ENCODE data around the gene EHMT1.

Gene EHMT1

DNA sequence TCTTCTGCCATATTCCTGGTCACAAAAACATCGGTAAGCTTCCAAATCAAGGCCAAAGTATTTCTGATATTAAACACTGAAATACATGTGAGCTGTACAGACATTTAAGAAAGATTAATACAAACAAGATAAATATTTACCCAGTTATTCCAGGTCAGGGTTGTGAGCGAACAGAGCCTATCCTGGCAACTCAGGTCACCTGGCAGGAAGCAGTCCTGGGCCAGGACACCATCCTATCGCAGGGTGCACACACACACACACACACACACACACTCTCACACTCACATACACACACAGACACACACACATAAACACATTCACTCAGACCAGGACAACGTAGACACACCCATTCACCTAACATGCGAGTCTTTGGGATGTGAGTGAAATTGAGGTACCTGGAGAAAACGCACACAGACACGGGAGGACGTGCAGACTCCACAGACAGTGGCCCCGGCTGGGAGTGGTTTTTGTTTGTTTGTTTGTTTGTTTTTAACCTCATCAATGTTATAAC lies 176.4 kb downstream of the EHMT1 start:
- no peak for DNase-seq
- CTCF ChIA-PET, result no interaction called here
- no peaks in the 10 kb centered on the region for H3K9me3 Mint-ChIP-seq
- peaks cover 64% of the 10 kb centered on the region for H3K36me3 Mint-ChIP-seq
- H3K27me3 Mint-ChIP-seq, result no peaks in the 10 kb centered on the region
- H3K27ac Mint-ChIP-seq, result no peak overlapping the region
- no peaks in the 10 kb centered on the region for H3K4me1 Mint-ChIP-seq
- no peak overlapping the region for H3K4me3 Mint-ChIP-seq

GRCh38 chr9:137797206-137798120 lies 178.7 kb downstream of the EHMT1 start:
- CTCF ChIA-PET, result no interaction called here
- H3K4me1 Mint-ChIP-seq, result no peaks in the 10 kb centered on the region
- peaks cover 64% of the 10 kb centered on the region for H3K36me3 Mint-ChIP-seq
- DNase-seq, result no peak
- H3K27ac Mint-ChIP-seq, result no peak overlapping the region
- H3K4me3 Mint-ChIP-seq, result no peak overlapping the region
- H3K27me3 Mint-ChIP-seq, result no peaks in the 10 kb centered on the region
- H3K9me3 Mint-ChIP-seq, result no peaks in the 10 kb centered on the region

- no peaks in the 10 kb centered on the region for H3K4me1 Mint-ChIP-seq
- no peak overlapping the region for H3K27ac Mint-ChIP-seq
- H3K9me3 Mint-ChIP-seq, result no peaks in the 10 kb centered on the region
- H3K36me3 Mint-ChIP-seq, result peaks cover 62% of the 10 kb centered on the region
- H3K4me3 Mint-ChIP-seq, result no peak overlapping the region
- no peak for DNase-seq
- CTCF ChIA-PET, result no interaction called here
- H3K27me3 Mint-ChIP-seq, result no peaks in the 10 kb centered on the region
Observed at GRCh38 chr9:137798142-137798541, 179.3 kb downstream of the EHMT1 start.

DNA sequence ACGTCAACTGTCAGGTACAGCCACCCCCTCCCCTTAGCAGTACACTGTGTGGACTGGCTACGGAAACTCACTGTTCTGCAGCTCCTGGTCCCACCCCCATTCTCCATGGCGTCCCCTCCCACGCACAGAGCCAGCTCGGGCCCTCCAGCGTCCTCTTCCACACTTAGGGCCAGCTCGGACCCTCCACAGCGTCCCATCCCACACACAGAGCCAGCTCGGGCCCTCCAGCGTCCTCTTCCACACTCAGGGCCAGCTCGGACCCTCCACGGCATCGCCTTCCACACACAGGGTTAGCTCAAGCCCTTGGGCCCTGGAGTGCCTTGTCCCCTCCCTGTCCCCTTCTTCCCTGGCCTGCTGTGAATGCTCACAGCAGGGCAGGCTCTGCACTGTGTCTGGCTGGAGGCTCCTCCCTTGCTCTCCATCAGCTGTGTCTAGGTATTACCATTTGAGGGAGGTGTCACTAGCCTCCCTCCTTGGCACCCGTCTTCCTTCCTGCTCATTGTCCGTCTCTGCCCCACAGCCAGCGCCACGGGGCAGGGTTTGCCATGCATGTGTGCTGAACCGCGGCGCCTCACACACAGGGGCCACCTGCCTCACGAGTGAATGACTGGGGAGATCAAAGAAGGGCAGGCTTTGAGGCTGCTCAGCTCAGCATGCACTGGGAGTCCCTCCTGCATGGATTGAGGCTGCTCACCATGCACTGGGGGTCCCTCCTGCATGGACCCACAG lies 180.3 kb downstream of the EHMT1 start:
- H3K27ac Mint-ChIP-seq, result no peak overlapping the region
- CTCF ChIA-PET, result no interaction called here

GRCh38 chr9:137799630-137799983 lies 180.8 kb downstream of the EHMT1 start:
- no peak overlapping the region for H3K27ac Mint-ChIP-seq
- H3K36me3 Mint-ChIP-seq, result peaks cover 67% of the 10 kb centered on the region
- no peaks in the 10 kb centered on the region for H3K27me3 Mint-ChIP-seq
- no peaks in the 10 kb centered on the region for H3K4me1 Mint-ChIP-seq
- no peaks in the 10 kb centered on the region for H3K9me3 Mint-ChIP-seq
- DNase-seq, result no peak
- H3K4me3 Mint-ChIP-seq, result no peak overlapping the region
- CTCF ChIA-PET, result no interaction called here

More for the DNA sequence above, 180.3 kb downstream of the EHMT1 start:
- Mint-ChIP-seq H3K4me1 (no peaks in the 10 kb centered on the region), H3K36me3 (peaks cover 63% of the 10 kb centered on the region), H3K9me3 (no peaks in the 10 kb centered on the region), H3K4me3 (no peak overlapping the region), H3K27me3 (no peaks in the 10 kb centered on the region)
- DNase-seq, result no peak

GRCh38 chr9:137800196-137801022 lies 181.6 kb downstream of the EHMT1 start:
- H3K4me3 Mint-ChIP-seq, result no peak overlapping the region
- no peaks in the 10 kb centered on the region for H3K4me1 Mint-ChIP-seq
- no peaks in the 10 kb centered on the region for H3K27me3 Mint-ChIP-seq
- CTCF ChIA-PET, result no interaction called here
- DNase-seq, result no peak
- peaks cover 69% of the 10 kb centered on the region for H3K36me3 Mint-ChIP-seq
- H3K9me3 Mint-ChIP-seq, result no peaks in the 10 kb centered on the region
- H3K27ac Mint-ChIP-seq, result no peak overlapping the region

DNA sequence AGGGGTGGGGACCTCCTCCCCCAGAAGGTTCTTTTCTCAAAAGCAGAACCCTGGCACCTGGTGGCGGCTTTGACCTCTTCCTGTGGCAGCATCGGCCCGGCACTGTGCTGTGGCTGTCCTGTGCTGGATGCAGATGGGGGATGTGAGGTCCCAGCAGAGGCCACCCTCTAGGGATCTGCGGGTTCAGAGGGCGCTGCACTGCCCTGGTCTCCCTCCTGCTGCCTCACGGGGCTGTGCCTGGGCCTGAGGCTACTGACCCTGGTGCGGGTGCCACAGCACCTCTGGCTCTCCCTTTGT lies 182.2 kb downstream of the EHMT1 start:
- no peaks in the 10 kb centered on the region for H3K9me3 Mint-ChIP-seq
- H3K36me3 Mint-ChIP-seq, result peaks cover 65% of the 10 kb centered on the region
- no peaks in the 10 kb centered on the region for H3K27me3 Mint-ChIP-seq
- H3K4me3 Mint-ChIP-seq, result no peak overlapping the region
- H3K27ac Mint-ChIP-seq, result no peak overlapping the region
- DNase-seq, result no peak
- H3K4me1 Mint-ChIP-seq, result no peaks in the 10 kb centered on the region
- CTCF ChIA-PET, result no interaction called here

DNA sequence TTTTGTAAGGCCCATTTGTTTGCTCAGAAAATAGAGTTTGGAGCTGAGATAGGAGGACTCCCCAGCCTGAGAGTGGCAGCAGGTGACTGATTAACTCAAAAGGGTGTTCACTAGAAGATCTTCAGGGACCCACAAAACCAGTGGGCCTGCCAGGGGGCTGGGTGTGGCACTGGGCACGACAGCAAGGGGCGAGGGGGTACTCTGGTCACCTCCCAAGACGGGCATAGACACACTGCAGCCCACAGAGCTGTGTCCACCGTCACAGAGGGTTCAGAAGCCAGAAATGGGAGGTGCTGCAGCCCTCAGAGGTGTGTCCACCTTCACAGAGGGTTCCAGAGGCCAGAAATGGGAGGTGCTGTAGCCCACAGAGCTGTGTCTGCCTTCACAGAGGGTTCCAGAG lies 183.2 kb downstream of the EHMT1 start:
- Mint-ChIP-seq H3K27ac (no peak overlapping the region), H3K27me3 (no peaks in the 10 kb centered on the region), H3K4me1 (no peaks in the 10 kb centered on the region), H3K9me3 (no peaks in the 10 kb centered on the region), H3K36me3 (peaks cover 68% of the 10 kb centered on the region), H3K4me3 (no peak overlapping the region)
- no peak for DNase-seq
- CTCF ChIA-PET, result no interaction called here

GRCh38 chr9:137802521-137803243 lies 183.9 kb downstream of the EHMT1 start:
- Mint-ChIP-seq H3K9me3 (no peaks in the 10 kb centered on the region), H3K4me1 (peaks cover 4% of the 10 kb centered on the region), H3K36me3 (peaks cover 64% of the 10 kb centered on the region), H3K4me3 (no peak overlapping the region), H3K27me3 (no peaks in the 10 kb centered on the region), H3K27ac (no peak overlapping the region)
- CTCF ChIA-PET, result no interaction called here
- no peak for DNase-seq

DNA sequence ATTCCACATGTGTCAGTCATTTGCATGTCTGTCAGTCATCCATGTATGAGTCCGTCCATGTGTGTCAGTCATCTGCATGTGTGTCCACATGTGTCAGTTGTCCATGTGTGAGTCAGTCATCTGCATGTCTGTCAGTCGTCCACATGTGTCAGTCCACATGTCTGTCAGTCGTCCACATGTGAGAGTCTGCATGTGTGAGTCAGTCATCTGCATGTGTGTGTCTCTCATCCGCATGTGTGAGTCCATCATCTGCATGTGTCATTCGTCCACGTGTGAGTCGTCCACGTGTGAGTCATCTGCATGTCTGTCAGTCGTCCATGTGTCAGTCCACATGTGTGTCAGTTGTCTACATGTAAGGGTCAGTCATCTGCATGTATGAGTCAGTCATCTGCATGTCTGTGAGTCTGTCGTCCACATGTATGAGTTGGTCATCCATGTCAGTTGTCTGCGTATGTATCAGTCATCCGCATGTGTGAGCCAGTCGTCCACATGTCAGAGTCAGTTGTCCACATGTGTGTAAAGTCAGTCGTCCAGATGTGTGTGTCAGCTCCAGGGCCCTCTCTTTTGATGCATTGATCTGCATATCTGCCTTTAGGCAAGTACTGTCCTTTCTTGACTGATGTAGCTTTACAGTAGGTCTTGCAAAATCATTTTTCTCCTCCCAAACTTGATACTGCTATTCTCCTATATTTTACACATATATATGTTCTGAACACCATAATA lies 186.3 kb downstream of the EHMT1 start:
- H3K4me1 Mint-ChIP-seq, result peaks cover 11% of the 10 kb centered on the region
- DNase-seq, result no peak
- H3K27ac Mint-ChIP-seq, result no peak overlapping the region
- no peak overlapping the region for H3K4me3 Mint-ChIP-seq
- H3K9me3 Mint-ChIP-seq, result no peaks in the 10 kb centered on the region
- H3K36me3 Mint-ChIP-seq, result peaks cover 53% of the 10 kb centered on the region
- CTCF ChIA-PET, result no interaction called here
- no peaks in the 10 kb centered on the region for H3K27me3 Mint-ChIP-seq

- peaks cover 39% of the 10 kb centered on the region for H3K36me3 Mint-ChIP-seq
- no peak overlapping the region for H3K4me3 Mint-ChIP-seq
- H3K9me3 Mint-ChIP-seq, result no peaks in the 10 kb centered on the region
- H3K4me1 Mint-ChIP-seq, result peaks cover 11% of the 10 kb centered on the region
- DNase-seq, result peak; percentile 27
- CTCF ChIA-PET, result no interaction called here
- no peak overlapping the region for H3K27ac Mint-ChIP-seq
- no peaks in the 10 kb centered on the region for H3K27me3 Mint-ChIP-seq
Observed at GRCh38 chr9:137807721-137808703, 189.2 kb downstream of the EHMT1 start.

DNA sequence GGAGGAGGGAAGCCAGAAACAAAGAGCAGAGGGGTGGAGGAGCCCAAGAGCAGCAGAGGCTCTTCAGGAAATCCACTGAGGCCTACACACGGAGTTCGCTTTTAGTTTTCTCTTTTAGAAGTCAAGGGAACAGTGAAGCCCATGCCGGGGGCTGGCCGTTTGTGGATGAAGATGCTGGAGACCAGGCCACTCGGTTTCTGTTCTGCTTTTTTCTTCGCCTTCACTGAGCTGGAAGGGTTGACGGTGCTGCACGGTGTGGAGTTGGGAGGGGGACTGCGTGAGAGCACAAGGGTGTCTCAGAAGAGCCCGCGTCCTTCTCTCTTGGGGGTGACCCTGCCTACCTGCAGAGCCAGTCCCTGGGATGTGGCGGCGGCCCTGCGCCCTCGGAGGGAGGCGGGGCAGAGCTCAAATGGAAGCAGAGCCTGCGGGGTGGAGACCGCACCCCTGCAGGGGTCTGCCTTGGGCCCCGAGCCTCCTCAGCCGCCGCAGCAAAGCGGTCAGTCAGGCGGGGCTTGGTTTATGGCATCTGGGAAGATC lies 190.3 kb downstream of the EHMT1 start:
- Mint-ChIP-seq H3K27ac (no peak overlapping the region), H3K4me1 (peaks cover 11% of the 10 kb centered on the region), H3K36me3 (peaks cover 33% of the 10 kb centered on the region), H3K4me3 (no peak overlapping the region), H3K27me3 (no peaks in the 10 kb centered on the region), H3K9me3 (no peaks in the 10 kb centered on the region)
- DNase-seq, result no peak
- CTCF ChIA-PET, result no interaction called here

Measured in activated naive CD4-positive, alpha-beta T cell treated with anti-CD3 and anti-CD28 coated beads, Interleukin-2, amount 10 ng/mL, durations not matched to agents 7 days and 5 days (primary cell).